GM21717 (cell line): ENCODE results near the gene DHRS12.

Experiments
- ATAC-seq: cut with Tn5 transposase; IDR thresholded peaks from one replicate; pipeline ENCODE4 v1.9.1; 2021; ENCODE audit warnings: mild to moderate bottlenecking, moderate library complexity; ENCODE audit not compliant: unreplicated experiment

The DHRS12 gene

GRCh38 chr13:51784097-51784496, 19.9 kb downstream of the DHRS12 start:
- ATAC-seq, result no peak

- ATAC-seq, result no peak
These were observed 20.4 kb downstream of the DHRS12 start for GRCh38 chr13:51783428-51784094.

GRCh38 chr13:51782026-51782710, 21.8 kb downstream of the DHRS12 start:
- no peak for ATAC-seq

GRCh38 chr13:51781246-51782022, 22.5 kb downstream of the DHRS12 start:
- ATAC-seq, result peak; percentile 58

GRCh38 chr13:51780099-51780498, 23.9 kb downstream of the DHRS12 start:
- no peak for ATAC-seq

- ATAC-seq, result no peak
These were observed 25.6 kb downstream of the DHRS12 start for GRCh38 chr13:51778392-51778791.

- no peak for ATAC-seq
These were observed 26.0 kb downstream of the DHRS12 start for GRCh38 chr13:51777921-51778320.

- ATAC-seq, result no peak
These were observed 27.8 kb downstream of the DHRS12 start for GRCh38 chr13:51776179-51776578.

GRCh38 chr13:51773515-51773914, 30.4 kb downstream of the DHRS12 start:
- no peak for ATAC-seq

- no peak for ATAC-seq
These were observed 31.2 kb downstream of the DHRS12 start for GRCh38 chr13:51772781-51773180.

- no peak for ATAC-seq
These were observed 31.9 kb downstream of the DHRS12 start for GRCh38 chr13:51772105-51772455.

- ATAC-seq, result no peak
These were observed 32.4 kb downstream of the DHRS12 start for GRCh38 chr13:51771418-51772104.

- no peak for ATAC-seq
These were observed 33.1 kb downstream of the DHRS12 start for GRCh38 chr13:51770681-51771417.

GRCh38 chr13:51770160-51770559, 33.8 kb downstream of the DHRS12 start:
- ATAC-seq, result no peak

GRCh38 chr13:51769455-51770127, 34.4 kb downstream of the DHRS12 start:
- ATAC-seq, result no peak

GRCh38 chr13:51768976-51769375, 35.0 kb downstream of the DHRS12 start:
- no peak for ATAC-seq

- no peak for ATAC-seq
These were observed 35.5 kb downstream of the DHRS12 start for GRCh38 chr13:51768378-51768921.

GRCh38 chr13:51767100-51767499, 36.9 kb downstream of the DHRS12 start:
- no peak for ATAC-seq

GRCh38 chr13:51765142-51765515, 38.8 kb downstream of the DHRS12 start:
- no peak for ATAC-seq
